ENCODE results near the gene ORAI2. TPM values are rescaled to one million over a fixed set of nuclear protein-coding genes. Genes with fewer than 3 reads are reported as not detected.

Gene ORAI2
- total RNA-seq, 4 donors from 2014 or later = 4.4 to 18.6 (median 7.7) TPM

GRCh38 chr7:102457352-102457924, 24.1 kb downstream of the ORAI2 start:
- H3K36me3 ChIP-seq = peaks cover 0 to 75% (median 3%) of the 10 kb centered on the region in 3 donors
- WGBS, 2 donors = 92 to 94% methylated on average over 20 to 22 of the region's 40 CpGs

DNA sequence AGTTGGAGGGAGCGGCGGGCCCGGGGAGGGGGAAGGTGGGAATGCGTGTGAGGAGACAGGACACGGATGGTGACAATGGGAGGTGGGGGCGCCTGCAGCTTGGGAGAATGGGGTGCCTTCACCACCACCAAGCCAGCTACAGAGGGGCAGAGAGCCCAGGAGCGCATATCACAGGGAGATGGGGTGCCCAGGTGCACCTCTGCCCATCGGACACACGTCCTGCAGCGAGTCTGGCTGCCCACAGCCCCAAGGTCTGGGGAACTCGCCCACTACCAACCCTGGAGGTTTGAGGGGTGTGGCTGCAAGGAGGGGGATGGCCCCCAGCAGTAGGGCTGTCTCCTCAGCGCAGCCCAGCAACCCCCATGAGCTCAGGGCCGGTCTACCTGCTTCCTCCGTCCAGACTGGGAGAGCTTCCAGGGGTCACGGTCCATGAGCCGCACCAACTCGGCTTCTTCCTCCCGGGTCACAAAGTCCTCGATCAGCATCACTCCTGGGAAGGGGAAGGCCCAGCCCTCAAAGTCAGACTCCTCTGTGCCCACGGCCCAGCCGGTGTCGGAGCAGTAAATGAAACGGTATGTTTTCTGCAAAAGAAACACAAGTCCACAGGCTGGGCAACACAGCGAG, 26.0 kb downstream of the ORAI2 start:
- Histone ChIP-seq H3K4me3 (no peak overlapping the region), H3K27ac (no peak overlapping the region), H3K36me3 (peaks cover 0 to 62% (median 3%) of the 10 kb centered on the region in 3 donors), H3K4me1 (peaks cover 0 to 25% (median 10%) of the 10 kb centered on the region in 4 donors), H3K9me3 (no peaks in the 10 kb centered on the region), H3K27me3 (no peaks in the 10 kb centered on the region)
- TF ChIP-seq CTCF (IDR thresholded peaks at IDR 0.05) (no peak), EP300 (IDR thresholded peaks at IDR 0.05) (no peak), POLR2A (IDR thresholded peaks at IDR 0.05) (no peak)
- WGBS, 2 donors = 89 to 94% methylated on average over 21 to 24 of the region's 24 CpGs
- no peak for DNase-seq (ENCODE audit: low spot score in 2 of 2)

More at GRCh38 chr7:102457352-102457924, 24.1 kb downstream of the ORAI2 start:
- no peak for DNase-seq (ENCODE audit: low spot score in 2 of 2)
- TF ChIP-seq POLR2A (IDR thresholded peaks at IDR 0.05) (no peak), CTCF (IDR thresholded peaks at IDR 0.05) (no peak), EP300 (IDR thresholded peaks at IDR 0.05) (no peak)
- H3K4me3 ChIP-seq = no peak overlapping the region
- H3K27me3 ChIP-seq = no peaks in the 10 kb centered on the region
- no peak overlapping the region for H3K27ac ChIP-seq
- peaks cover 0 to 7% (median 0%) of the 10 kb centered on the region in 4 donors for H3K4me1 ChIP-seq
- H3K9me3 ChIP-seq = no peaks in the 10 kb centered on the region

GRCh38 chr7:102460467-102460866, 27.1 kb downstream of the ORAI2 start:
- H3K4me1 ChIP-seq = peaks cover 0 to 26% (median 10%) of the 10 kb centered on the region in 4 donors
- H3K9me3 ChIP-seq = no peaks in the 10 kb centered on the region
- 83% methylated on average over 8 of the region's 8 CpGs for WGBS, 2 donors
- TF ChIP-seq CTCF (IDR thresholded peaks at IDR 0.05) (no peak), EP300 (IDR thresholded peaks at IDR 0.05) (no peak), POLR2A (IDR thresholded peaks at IDR 0.05) (no peak)
- no peak for DNase-seq (ENCODE audit: low spot score in 2 of 2)
- H3K36me3 ChIP-seq = peaks cover 0 to 51% (median 3%) of the 10 kb centered on the region in 3 donors
- no peaks in the 10 kb centered on the region for H3K27me3 ChIP-seq
- H3K27ac ChIP-seq = no peak overlapping the region
- no peak overlapping the region for H3K4me3 ChIP-seq

GRCh38 chr7:102463841-102464576, 30.6 kb downstream of the ORAI2 start:
- Histone ChIP-seq H3K9me3 (no peaks in the 10 kb centered on the region), H3K4me1 (peaks cover 0 to 41% (median 17%) of the 10 kb centered on the region in 4 donors), H3K27me3 (no peaks in the 10 kb centered on the region), H3K4me3 (peak overlapping the region; percentile 52 to 92 (median 71)), H3K36me3 (peaks cover 0 to 34% (median 0%) of the 10 kb centered on the region in 3 donors), H3K27ac (peak overlapping the region in 3 of 4 donors; percentile 57 to 82 (median 74))
- no peak for DNase-seq (ENCODE audit: low spot score in 2 of 2)
- TF ChIP-seq POLR2A (IDR thresholded peaks at IDR 0.05) (no peak), CTCF (IDR thresholded peaks at IDR 0.05) (no peak), EP300 (IDR thresholded peaks at IDR 0.05) (no peak)
- WGBS, 2 donors = 12 to 15% methylated on average over 24 of the region's 24 CpGs

Data from tibial nerve (tissue), 4 donors.